ENCODE data around the gene ARL2BP.

The ARL2BP gene

DNA sequence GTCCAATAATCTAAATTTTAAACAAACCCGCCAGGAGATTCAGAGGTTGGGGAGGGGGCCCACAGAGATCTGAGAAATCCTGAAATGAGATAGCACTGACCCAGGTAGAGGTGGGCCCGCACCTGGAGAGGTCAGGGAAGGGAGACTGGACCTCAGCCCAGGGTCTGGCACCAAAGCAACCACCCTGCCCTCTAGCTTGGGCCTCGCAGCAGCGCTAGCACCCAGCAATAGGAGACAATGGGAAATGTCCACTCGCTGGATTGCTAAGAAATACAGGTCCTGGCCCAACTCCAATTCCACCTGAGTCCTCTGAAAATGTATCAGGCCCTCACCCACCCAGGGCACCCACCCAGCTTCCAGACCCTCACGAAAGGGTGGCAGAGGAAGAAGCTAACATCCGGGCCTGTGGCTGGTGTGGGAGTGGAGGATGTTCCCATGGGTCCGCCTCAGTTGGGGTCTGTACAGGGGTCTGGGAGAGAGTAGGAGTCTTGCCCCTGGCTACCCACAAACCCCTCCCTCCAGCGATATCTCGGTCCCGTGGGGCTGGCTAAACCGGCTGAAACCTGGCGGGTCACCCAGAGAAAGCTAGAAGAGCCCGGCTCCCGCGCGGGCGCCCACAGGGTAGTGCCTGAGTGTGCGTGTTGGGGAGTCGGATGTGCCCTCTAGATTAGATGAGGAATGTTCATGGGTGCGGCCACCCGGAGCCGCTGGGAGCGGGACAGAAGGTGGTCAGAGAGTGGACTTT lies 38.3 kb downstream of the ARL2BP start:
- no peak for DNase-seq

DNA sequence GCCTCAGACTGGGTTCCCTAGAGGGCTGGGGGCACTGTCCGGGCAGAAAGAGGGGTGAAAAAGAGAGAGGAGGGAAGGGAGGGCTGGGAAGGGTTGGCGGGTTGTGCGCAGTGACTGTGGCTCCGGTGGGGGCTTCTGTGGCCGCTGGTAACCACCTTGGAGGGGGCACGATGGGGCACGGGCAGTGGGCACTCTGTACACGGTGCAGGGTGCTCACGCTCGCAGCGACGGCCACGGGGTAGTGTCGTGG lies 38.8 kb downstream of the ARL2BP start:
- no peak for DNase-seq

DNA sequence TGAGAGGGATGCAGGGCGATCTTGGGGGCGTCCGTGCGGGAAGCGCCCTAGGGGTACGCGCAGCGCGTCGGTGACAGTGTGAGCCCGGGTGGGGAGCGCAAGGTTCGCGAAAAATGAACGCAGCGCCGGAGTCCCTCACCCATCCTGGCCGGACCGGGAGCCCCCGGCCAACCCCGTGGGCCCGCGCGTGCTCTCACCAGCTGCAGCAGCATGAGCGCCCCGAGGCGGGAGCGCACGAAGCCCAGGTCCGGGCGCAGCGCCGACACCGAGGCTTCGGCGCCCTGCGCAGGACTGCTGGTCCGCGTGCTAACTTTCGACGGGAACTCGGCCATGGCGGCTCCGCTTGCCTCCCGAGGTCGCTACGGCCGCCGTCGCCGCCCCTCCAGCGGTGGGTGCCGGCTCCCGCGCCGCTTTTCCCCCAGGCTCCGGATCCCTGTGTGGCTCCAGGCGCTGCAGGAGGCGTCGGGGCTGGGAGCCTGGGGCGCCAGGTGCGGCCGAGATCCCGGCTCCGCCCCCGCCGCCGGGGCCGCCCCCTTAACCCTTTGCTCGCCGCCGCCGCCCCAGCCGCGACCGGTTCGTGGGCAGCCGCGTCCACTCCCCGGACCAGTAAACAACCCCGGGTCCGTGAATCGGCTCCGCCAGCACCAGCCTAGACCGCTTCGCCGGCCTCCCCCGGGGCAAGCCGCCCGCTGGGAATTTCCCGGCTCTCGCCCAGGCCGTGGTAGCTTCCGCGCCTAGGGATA lies 39.3 kb downstream of the ARL2BP start, which contains the start of gene PLLP:
Gene PLLP, minus strand, starts transcription at position 464 of the 743 bp plus-strand sequence. Its CDS starts 132 bp downstream, at position 332.
- peak; percentile 37 for DNase-seq

DNA sequence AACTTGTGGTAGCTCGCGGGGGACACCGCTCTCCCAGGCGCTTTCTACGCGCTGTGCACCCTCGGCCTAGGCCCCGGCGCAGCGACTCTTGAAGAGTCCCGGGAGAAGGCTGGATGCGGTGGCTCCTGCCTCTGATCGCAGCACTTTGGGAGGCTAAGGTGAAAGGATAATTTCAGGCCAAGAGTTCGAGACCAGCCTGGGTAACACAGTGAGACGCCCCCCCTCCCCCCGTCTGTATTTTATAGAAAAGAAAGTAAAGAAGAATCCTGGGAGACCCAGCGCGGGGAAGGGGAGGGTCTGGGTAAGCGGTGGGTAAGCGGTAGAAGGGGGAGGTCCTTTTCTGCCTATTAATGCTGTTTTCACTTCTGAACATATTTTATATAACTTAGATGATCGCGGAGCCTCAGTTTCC lies 39.9 kb downstream of the ARL2BP start:
- DNase-seq, result peak; percentile 28

DNA sequence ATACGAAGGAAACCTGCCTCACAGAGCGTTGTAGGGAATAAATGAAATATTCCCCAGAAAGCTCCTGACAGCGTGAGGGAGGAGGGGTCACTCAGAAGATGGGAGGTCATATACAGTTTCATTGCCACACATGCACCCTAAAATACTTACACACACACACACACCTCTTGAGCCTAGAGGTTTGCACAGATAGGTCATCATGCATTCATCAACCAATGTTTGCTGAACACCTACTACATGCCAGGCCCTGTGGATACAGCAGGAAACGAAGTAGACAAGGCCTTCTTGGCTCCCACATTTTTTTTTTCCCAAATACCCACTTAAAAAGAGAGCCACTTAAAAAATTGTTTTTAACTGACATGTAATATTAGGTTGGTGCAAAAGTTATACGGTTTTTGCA lies 40.3 kb downstream of the ARL2BP start:
- no peak for DNase-seq

DNA sequence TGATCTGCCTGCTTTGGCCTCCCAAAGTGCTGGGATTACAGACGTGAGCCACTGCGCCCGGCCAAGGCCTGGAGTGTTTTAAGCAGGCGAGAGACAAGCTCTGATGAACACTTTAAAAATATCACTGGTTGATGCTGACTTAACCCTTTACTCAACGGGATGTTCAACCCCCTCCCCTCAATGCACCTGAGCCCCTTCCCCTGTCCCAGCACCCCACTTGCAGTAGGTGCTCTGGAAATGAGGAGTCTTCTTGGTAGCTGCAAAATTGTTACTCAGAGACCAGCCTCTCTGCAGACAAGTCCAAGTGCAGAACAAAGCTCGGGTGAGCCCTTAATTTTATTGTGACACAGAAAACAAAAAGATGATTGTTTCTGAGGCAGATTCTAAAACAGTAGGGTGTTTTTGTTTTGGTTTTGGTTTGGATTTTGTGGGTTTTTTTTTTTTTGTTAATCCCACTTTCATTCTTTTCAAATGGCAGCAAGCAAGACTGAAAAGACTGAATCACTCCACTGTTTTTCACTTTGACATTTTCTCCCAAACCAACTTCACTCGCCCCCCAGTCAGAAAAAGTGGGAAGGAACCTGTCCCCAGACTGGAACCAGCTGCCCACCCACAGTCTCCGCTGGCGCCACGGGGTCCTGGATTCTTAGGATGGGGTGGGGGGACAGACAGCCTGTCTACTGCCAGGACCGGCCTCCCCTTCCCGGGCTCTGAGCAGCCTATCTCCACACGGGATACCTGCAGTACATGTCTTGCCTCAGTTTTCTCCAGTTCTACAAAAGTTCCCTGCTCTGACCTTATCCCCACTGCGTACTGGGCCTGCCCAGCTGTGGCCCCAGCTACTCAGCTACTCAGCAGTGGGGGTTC lies 44.6 kb downstream of the ARL2BP start:
- DNase-seq, result no peak

DNA sequence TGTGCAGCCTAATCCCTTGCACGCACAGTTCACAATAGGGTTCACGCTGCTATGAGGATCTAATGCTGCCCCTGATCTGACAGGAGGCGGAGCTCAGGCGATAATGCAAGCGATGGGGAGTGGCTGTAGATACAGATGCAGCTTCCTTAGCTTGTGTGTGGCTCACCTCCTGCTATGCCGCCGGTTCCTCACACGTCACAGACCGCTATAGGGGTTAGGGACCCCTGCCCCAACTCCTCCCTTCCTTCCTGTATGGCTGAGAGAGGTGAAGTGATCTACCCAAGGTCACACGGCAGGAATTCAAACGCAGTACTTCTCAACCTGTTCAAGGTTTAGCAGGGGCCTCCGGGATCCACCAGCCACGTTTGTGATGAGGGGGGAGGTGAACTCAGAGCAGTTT lies 52.8 kb downstream of the ARL2BP start:
- DNase-seq, result peak; percentile 29

DNA sequence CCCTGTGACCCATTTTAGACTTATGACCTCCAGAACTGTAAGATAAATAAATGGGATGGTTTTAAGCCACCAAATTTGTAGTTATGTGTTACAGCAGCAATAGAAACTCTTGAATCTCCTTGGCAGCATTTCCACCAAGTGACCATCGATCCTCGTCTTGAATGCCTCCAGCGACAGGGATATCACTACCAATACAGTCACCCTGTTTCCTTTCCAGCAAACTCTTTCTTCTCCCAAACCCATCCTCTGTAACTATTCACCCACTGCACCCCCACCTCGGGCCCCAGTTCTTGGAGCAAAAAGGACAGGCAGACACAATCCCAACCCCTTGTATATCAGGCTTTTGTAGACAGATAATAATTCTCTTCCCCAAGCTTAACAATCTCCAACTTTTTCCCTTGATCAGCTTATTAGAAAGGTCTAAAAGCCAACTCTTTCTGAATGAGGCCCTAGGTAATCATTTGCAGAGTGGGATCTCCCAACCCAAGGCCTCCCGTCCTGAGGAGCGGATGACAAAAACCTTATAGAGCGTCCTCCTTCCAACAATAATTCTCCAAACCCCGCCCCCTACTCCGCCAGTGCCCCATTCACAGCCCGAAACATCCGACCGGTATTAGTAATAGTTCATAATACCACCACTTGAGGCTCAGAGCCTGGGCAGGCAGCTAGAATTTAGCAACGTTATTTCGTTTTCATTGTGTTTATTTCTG lies 54.1 kb downstream of the ARL2BP start:
- peak; percentile 51 for DNase-seq

DNA sequence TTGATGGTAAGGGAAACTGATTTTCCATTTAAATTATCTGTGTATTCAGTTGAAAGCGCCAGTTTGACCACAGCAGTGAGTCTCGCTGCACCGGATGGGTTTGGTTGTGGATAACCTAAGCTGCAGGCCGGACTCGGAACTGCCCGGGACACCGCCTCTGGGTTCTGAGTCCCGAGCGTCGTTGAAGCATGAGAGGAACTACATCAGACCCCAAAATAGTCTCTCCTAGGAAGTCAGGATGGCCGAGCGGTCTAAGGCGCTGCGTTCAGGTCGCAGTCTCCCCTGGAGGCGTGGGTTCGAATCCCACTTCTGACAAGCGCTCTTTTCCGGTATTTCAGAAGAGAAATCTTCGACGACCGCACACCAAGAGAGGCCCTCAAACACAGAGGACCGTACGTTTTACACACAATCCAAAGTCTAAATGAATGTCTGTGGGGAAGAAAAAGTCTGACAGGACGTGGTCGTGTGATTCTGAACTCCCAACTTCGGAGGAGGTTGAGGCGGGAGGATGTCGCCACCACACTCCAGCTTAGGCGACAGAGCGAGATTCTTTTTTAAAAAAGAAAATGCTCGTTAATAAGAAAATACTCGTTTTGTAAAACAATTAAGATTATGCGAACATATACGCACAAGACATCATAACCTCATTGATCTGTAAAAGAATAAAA lies 54.8 kb downstream of the ARL2BP start:
- peak; percentile 88 for DNase-seq

DNA sequence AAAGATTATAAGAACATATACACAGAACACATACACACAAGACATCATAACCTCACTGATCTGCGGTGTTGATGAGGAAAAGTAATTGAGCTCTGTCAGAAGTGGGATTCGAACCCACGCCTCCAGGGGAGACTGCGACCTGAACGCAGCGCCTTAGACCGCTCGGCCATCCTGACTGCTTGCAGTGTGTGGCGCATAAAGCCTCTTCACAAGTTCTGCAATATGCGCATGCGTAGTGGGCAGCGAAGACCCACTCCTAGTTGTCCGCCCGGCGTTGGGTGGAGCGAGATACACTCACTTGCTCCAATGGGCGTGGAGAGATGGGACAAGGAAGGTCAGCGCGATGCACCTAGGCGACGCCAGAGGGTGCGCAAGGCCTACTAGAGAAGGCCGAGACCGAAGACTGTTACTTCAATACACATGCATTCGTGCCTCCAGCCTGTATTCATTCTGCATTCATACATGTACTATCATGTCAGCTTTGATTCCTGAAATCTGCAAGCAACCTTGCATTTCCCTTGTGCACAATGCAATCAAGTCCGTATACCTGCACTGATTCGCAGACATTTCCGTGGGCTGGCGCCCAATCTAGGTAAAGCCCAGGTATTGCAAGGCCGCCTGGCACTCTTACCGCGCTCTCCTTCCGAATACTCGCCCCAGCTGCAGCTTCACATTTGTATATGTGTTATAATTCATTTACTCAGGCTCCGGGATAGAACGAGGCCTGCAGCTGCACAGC lies 55.5 kb downstream of the ARL2BP start:
- peak; percentile 99 for DNase-seq

DNA sequence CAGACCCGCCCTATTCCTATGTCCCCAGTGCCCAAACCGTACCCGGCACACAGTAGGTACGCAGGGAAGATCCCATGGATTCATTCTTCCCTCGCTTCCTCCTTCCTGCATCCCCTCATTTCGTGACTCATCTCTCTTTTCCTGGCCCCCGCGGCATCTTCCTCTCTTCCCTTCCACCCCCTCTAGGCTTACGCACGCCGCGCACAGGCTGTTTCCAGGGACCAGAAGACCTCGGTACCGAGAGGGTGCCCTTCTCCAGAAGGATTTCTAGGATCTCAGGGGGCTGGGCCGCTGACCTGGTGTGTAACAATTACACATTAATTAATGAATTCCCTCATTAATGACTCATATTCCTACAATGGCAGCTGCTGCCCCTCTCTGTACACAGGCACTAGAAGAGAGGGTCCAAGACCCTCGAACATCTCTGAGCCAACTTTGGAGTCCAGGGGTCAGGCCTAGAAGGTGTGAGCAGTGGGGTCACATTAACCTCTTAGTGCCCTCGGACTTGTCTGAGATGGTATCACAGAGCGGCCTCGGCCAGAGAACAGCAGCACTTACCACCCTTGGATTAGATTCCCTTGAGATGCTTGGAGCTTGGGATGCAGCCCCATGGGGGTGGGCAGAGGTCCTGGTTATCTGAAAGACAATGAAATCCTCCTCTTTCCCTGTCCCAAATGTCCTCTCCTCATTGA lies 56.2 kb downstream of the ARL2BP start:
- DNase-seq, result no peak
